Effector CD4-positive, alpha-beta T cell (primary cell): ENCODE measurements around the gene RNF43.

Experiments used
- DNase-seq: peaks from one replicate; pipeline ENCODE4 v3.0.0-alpha.2; 2020
- total RNA-seq: gene quantifications from one replicate; lab custom pipeline; 2026; lab: John Stamatoyannopoulos, UW

The RNF43 gene
- total RNA-seq: 0.75 reads per million

DNA sequence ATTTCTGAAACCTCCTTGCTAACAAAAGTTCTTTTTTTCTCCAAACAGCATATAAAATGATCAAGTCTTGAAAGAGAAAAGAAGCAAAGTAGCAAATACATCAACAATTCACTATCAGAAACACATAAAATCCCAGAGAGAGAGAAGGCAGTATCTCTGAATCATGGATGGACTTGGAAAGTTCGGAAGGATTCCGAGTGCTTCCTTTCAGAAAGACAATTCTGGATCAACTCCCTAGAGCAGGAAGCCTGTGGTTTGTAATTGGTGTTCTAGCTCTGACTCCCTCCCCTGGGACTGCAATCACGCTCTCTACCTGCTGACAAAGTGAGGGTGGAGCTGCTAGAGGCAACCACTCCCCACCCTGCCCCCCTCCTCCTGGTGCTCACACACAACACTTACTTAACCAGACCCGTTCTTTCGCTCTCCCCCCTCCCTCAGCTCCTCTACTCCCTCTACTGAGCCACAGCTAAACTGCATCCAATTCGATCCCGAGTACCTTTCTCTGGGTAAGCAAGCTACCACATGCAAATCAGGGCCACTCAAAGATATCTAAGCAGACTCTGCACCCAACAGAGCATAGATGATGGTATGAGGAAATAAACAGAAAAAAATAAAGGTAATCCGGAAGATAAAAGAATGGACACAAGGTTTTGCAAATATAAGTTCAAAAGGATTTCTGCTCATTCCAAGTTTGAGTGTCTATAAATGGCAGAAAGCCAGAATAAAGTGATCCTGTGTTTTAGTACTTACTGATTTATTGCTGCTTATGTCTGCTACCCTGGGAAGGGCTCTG, at the start of gene RNF43:
RNF43 (minus strand) TSS at position 235 of the 793 bp plus-strand sequence. CDS start 1,957 bp downstream, outside the sequence.
- peak; percentile 80 for DNase-seq

DNA sequence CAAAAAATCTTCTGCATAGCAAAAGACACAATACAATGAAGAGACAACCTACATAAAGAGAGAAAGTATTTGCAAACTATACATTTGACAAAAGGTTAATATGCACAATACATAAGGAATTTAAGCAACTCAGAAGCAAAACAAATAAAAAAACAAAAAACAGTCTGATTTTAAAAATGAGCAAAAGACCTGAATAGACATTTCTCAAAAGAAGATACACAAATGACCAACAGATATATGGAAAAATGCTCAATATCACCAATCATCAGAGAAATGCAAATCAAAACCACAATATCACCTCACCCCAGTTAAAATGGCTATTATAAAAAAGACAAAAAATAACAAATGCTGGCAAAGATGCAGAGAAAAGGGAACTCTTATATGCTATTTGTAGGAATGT, 38.2 kb upstream of the RNF43 start:
- DNase-seq: no peak

DNA sequence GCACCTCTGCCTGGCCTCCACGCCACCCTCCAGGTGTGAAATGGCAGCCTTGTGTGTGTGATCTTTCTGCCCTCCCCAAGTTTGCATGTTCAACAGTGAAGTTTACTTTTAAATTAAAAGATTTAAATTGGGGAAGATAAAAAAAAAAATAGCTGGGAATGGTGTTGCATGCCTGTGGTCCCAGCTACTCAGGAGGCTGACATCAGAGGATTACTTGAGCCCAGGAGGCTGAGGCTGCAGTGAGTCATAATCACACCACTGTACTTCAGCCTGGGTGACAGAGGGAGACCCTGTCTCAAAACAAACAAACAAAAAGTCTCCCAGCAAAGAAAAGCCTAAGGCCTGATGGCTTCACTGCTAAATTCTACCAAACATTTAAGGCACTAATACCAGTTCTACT, 35.4 kb upstream of the RNF43 start:
- no peak for DNase-seq

DNA sequence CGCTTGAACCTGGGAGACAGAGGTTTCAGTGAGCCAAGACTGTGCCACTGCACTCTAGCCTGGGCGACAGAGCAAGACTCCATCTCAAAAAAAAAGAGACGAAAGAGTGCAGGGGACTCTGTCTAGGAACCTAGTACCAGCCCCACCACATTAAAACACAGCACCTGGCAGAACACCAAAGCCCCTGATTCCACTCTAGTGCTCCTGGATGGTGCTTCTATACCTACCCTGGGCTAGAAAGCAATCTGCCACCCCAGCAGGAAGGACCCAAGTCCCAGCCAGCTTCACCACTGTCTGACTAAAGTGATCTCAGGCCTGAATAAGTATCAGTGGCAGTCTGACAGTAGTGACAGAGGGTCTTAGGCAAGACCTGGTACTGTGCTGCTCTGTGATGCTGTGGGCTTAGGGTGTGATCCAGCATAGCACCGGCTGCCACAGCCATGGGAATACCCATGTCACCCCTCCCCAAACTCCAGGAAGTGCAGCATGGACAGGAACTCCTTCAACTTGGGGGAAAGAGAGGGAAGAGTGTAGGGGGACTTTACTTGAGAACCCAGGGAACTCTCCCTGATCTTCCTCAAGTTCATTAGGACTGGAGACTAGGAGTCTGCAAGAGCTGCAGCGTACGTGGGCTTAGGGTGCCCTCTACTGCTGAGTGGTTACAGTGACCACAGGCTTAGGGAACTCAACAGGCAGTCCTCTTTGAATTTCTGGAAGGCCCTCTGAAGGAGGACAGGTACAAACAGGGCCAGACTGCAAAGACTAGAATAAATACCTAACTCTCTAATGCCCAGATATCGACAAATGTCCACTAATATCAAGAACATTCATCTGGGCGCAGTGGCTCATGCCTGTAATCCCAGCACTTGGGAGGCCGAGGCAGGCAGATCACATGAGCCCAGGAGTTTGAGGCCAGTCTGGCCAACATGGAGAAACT, 30.0 kb upstream of the RNF43 start:
- DNase-seq: peak; percentile 22

DNA sequence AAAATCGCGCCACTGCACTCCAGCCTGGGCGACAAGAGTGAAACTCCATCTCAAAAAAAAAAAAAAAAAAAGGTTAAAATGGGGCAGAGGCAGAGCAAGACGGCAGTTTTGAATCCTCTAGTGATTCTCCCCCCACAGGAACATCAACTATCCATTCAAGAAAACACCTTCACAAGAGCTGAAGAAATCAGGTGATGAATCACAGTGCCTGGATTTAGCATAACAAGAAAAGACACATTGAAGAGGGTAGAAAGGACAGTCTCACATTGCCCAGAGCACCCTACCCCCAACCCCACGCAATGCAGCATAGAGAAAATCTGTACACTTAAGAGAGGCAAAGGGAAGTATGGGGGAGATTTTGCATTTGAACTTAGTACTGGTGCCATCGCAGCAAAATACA, 28.8 kb upstream of the RNF43 start:
- DNase-seq: no peak

DNA sequence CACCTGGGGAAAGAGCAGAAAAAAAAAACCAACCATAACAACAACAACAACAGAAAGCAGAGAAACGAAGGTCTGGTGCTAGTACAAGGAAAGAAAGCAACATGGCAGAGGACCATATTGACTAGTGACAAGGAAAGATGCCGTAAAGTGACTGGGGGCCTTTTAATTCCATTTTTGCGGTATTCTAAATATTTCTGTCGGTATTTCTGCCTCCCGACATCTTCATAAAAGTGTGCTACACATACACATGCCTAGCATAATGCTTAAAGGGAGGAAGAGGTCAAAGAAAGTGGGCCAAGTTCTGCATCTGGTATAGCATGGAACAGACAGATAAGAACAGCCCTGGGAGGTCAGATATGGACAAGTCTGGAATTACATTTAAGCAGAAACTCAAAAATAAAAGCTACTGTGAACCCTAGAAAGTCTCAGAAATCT, 19.5 kb upstream of the RNF43 start:
- DNase-seq: no peak

DNA sequence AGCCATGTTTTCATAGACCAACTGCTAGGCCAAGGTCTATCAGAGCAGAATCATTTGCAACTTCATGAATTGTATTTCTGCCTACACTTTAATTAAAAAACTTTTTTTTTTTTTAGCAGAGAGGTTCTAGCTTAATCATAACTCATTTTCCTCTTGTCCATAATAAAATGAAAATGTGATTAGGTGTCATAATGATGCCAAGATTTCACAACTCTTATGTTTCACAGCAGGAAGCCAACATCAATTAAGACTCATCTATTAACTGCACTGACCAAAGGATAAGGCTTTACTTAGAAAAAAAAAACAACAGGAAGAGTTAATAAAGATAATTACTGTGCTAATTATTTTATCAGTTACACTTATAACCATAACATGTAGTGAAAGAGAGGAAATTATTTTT, 18.9 kb upstream of the RNF43 start:
- DNase-seq: no peak

DNA sequence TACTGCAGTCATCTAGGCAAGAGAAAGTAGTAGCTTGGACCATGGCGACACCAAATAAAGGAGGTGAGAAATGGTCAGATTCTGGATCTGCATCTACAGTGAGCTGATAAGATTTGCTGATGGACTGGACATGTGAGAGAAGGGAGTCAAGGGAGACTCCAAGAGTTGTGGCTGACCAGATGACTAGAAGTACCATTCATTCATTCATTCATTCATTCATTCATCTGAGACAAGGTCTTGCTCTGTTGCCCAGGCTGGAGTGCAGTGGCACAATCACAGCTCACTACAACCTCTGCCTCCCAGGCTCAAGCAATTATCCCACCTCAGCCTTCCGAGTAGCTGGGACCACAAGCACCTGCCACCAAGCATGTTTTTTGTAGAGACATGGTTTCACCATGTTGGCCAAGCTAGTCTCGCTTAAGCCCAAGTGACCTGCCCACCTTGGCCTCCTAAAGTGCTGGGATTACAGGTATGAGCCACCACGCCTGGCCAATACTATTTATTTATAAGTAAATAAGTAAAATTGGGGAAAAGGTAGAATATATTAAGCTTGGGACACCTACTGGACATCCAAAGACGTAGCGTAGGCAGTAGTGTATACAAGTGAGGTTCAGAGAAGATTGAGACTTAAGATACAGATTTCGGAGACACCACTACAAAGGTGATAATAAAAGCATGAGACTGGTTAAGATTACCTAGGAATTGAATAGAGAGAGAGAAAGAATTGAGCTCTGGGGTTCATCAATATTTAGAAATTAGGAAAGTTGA, 15.7 kb upstream of the RNF43 start:
- DNase-seq: no peak

DNA sequence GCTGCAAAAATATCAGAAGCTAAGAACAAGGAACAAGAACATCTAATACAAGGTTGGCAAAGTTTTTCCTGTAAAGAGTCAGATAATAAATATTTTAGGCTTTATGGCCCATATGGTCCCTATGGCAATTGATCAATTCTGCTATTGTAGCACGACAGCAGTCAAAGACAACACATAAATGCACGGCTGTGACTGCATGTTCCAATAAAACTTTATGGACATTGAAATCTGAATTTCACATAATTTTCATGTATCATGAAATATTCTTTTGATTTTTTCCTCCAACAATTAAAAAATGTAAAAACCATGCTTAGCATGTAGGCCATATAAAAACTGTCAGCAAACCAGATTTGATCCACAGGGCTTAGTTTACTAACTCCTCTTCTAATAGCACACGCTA, 10.5 kb upstream of the RNF43 start:
- no peak for DNase-seq

DNA sequence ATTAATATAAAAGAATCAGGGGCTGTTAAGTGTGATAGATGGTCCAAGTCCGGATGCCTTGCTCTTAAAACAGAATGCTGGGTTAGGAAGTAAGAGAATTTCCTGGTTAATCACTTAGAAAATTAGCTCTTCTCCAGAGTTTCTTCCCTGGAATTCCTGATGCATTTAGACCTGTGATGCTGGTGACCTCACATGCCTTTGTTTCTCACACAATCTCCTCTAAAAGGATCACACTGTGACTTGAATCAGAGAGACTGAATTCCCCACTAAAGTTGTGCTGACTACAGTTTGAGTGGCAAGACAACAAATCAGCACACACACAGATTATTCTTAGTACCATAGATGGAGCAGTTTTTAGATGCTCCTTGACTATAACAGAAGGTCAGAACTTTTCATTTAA, 4.4 kb upstream of the RNF43 start:
- no peak for DNase-seq

DNA sequence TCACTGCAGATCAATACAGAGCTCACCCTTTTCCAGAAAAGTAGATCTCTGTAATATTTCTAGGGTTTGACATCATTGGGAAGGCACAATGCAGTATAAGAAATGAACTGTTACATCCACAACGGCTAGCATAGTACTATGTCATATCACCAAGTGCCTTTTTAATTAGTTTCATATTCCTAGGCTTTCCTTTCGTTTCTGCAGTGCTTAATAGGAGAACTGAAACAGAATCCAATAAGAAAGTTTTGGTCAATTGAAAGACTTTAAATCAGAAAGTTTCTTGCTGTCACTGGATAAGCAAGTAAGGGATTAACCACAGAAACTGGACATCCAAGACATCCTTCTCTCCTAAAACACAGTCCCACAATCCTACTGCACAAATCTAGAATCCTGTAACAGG, 3.5 kb upstream of the RNF43 start:
- DNase-seq: no peak

DNA sequence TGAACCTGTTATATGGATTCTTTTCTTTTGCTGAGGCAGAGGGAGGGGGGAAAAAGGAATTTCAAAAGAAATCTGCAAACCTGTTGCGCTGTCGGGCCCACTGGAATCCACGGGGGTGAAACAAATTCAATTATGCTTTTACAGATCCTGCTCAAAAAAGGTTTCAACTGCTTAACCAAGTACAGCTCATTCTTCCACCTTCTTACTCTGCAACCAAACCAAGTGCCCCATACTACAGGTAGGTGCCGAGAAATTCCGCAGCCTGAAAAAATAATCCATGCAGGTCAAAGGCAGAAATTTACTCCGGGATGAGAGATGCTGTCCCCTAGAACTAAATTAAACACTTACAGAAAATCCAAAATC, 416 bp downstream of the RNF43 start:
- DNase-seq: no peak

DNA sequence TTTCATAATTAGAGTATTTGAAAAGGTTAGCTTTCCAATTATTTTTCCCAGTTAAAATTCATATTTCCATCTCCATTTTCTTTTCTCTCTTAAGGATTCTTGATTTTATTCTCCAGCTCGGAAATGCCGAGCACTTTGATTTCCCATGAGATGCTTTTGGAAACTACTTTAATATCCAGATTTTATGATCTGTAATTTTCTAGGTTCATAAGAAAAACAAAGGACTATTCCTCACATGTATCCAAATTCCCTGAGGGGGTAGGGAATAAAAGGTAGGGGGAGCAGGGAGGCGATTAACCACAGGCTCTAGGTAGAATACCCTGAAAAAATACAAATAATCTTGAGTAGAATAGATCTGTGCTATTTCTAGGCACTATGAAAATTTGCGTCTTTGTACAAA, 938 bp downstream of the RNF43 start:
- DNase-seq: no peak

DNA sequence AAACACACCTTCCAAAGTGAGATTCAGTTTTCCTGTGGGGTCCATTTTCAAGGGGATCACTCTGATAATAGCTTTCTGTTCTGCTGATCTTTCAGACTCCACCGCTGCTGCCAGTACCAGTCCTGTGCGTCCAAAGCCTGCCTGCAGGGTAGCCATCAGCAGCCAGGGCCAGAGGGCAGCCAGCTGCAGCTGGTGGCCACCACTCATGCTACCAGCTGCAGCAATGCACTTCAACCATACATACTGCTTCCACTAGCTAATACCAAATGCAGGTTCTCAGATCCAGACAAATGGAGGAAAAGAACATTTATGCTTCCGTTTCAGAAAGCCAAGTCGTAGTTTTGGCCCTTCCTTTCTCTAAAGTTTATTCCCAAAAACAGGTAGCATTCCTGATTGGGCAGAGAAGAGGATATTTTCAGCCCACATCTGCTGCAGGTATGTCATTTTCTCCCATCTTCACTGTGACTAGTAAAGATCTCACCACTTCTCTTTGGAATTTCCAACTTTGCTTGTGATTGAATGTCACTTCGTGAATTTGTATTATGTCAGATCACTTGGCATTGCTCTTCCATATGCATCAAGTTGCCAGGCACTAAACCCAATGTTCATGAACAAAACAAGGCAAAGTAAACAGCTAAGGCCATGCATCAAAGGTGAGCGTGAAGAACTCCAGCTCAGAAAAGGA, 1.8 kb downstream of the RNF43 start:
- no peak for DNase-seq

DNA sequence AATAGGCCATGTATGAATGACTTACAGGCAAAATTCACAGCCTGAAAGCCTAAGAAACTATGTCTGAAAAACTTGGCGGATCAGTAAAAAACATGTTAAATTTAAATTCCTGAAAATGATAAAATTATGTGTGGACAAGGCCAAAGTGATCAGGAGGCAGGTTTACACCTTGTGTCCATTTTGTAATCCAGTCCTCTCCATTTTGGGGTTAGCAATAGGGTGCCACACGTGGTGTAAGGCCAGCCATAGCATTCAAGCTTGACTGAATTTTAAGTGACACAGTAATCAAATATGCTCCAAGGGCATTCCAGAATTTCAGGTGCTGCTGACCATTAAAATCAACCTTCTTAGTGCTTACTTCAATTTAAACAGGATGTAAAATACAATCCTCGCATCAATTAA, 2.7 kb downstream of the RNF43 start:
- DNase-seq: no peak

DNA sequence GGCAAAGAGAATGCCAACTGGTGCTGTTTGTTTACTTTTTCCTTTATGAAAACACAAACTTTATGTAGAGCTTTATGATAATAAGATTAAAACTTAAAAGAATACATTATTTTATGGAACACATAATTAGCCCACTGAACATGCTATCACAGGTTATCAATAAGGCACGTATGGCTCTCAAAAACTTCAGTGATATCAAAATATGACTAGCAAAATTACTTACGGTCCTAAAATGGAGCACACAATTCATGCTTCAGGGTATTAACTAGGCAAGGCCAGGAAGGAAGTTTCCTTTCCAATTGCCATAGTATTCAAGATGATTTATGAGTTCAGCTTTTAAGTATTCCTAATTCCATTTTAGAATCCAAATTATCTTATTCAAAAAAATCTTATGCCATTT, 3.6 kb downstream of the RNF43 start:
- DNase-seq: no peak

DNA sequence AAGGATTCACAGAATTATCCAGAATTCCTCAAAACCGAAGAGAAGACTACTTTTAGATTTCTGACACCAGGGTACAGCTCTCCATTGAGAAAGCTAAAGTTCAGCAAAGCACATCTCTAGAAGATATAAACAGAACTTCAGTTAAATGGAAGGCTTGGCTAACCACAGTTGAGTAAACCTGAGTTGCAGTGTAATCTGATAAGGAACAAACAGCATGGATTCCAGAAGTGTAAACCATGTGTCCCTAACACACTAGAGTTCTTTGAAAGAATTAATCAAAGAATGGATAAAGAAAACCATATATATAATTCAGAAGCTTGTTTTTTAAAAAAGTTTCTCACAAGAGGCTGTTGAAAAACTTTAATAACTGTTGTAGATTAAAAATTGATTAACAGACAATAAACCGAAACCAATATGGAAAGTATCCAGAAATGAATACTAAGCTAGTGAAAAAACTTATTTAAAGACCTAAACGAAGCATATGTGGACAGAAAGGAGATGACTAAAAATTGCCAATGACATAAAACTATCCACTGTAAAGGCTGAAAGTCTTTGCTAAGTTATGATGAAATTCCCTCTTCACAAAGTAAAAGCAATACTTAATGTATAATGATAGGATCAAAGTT, 4.3 kb downstream of the RNF43 start:
- DNase-seq: no peak

DNA sequence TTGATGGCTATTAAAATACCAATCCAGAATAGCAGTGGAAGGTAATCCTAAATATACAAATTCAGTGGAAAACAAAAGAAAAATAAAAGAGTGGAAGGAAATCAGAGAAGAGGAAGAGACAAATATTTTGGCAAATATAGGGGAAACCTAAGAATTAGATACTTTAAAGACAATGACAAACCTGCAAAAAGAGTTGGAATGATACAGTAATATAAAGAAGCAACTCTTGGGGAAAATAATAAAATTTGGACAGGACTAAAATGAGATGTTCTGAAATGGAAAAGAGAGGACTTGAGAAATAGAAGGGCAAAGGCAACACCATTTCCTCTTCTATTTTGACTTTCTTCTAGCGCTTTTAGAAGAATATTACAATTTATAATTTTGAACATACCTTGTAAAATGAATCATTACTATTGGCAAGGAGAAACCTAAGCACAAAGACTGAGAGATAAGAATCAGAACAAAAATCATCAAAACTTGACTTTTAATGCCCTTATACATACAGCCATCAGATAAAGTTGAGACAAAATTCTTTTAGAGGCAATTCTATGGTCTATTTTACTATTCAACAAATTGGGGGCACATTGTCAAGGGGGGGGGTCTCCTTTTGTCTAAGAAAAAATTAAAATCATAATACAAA, 5.2 kb downstream of the RNF43 start:
- no peak for DNase-seq

DNA sequence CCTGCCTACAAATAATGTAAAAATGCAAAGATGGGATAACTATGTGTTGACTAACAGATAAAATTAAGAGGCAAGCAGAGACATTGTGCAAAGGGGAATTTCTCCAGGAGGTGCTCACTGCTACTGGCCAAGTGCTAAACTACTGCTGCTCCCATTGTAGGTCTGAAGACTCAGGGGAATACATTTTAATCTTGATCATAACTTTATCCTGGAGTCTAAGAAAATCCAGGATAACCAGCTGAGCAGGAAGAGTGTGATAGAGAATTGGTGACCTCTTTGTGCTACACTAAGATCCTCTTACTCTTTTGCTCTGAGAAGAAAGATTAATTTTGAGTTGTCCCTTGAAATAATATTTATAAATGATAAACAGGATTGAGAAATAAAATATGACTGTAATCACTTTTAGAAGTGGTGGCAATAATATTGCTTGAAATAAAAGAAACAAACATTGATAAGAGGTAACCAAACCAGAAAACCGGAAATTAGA, 5.9 kb downstream of the RNF43 start:
- DNase-seq: no peak

DNA sequence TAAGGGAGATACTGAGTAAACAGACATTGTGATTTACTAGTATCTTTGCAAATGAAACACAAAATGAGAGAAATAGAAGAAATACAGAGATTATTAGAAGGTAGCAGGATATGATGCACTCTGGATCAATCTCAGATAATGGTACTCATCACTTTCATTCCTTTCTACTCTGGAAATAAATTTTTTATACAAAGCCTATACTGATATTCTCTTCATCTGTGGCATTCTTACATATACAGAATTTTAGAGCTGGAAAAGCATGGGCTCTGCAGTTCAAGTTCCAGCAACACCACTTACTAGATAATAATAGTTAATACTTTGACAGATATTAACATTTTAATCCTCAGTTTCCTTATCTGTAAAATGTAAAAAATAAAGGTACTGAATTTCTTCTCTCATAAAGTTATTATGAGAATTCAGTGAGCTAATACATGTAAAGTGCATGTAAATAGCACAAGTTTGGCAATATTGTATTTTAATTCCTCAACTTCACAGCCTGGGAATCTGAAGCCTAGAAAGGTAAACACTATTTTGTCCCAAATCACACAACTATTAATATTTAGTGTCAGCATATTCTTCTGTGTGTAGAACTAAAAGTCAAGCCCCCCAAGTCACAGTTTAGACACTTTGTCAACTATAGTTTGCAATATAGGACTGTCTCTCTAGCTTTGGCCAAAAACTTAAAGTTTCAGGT, 6.5 kb downstream of the RNF43 start:
- DNase-seq: no peak

DNA sequence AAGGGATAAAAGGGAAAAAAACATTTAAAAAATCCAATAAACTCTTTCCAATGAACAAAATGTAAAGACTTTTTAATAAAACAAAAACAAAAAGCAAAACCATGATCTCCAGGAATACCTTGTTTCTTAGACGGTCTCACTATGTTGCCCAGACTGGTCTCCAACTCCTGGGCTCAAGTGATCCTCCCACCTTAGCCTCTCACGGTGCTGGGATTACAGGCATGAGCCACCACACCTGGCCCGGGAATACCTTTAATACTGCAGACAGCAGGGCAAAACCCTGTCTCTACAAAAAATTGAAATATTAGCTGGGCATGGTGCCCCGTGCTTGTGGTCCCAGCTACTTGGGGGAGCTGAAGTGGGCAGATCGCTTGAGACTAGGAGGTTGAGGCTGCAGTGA, 7.9 kb downstream of the RNF43 start:
- DNase-seq: no peak
